SK-N-SH (cell line): ENCODE results near the gene DEAF1. TPM values are rescaled to one million over a fixed set of nuclear protein-coding genes. Genes with fewer than 3 reads are reported as not detected.

Source experiments
- CTCF ChIA-PET: fragments of 300-600, 350-600 bp; formaldehyde crosslinking; extraction: SDS; loops from one replicate; lab custom pipeline; 2021; lab: Yijun Ruan, JAX
- POLR2A ChIA-PET: fragments of 350-600 bp; sonication (Branson Sonifier 250); formaldehyde crosslinking; extraction: SDS; loops from one replicate; lab custom pipeline; 2020; ENCODE audit warnings: antibody characterized with exemption, inconsistent platforms; lab: Yijun Ruan, JAX
- DNase-seq: peaks from one replicate; pipeline ENCODE4 v3.0.0; 2012
- H2AFZ ChIP-seq: fragments of 200-600 bp; sonication (generic); 2 replicates; pipeline ENCODE4 v1.8.1; 2016; ENCODE audit warnings: antibody characterized with exemption, mild to moderate bottlenecking, low read depth
- H3F3A ChIP-seq: fragments of 200-600 bp; sonication (generic); replicated peaks from 2 replicates; pipeline ENCODE3; 2016; ENCODE audit warnings: antibody characterized with exemption, mild to moderate bottlenecking; ENCODE audit not compliant: insufficient read depth
- H3K27ac ChIP-seq, 2 experiments: fragments of 200-500 bp in 1 of 2; fragments of 200-600 bp in 1 of 2; sonication (Bioruptor generic) in 1 of 2; sonication (generic), shearing (Covaris generic) in 1 of 2; 2 replicates each; pipeline versions ENCODE4 v1.5.1 to v1.6.1; 2014 to 2016; ENCODE audit warnings: low read depth in 2 of 2, inconsistent platforms in 1 of 2, low read length in 1 of 2, mild to moderate bottlenecking in 1 of 2, mixed read lengths in 1 of 2
- H3K27me3 ChIP-seq: fragments of 200-600 bp; sonication (generic), shearing (Covaris generic); 2 replicates; pipeline ENCODE4 v1.6.1; 2016; ENCODE audit warnings: mixed run types; ENCODE audit not compliant: insufficient read depth
- H3K36me3 ChIP-seq, 2 experiments: fragments of 200-500 bp in 1 of 2; fragments of 200-600 bp in 1 of 2; sonication (Bioruptor generic) in 1 of 2; sonication (generic) in 1 of 2; replicated peaks in 1 of 2; 2 replicates each; pipeline versions ENCODE3 to v1.5.1; 2014 to 2016; ENCODE audit warnings: low read length in 1 of 2, mild to moderate bottlenecking in 1 of 2; ENCODE audit not compliant: insufficient read depth in 2 of 2, control insufficient read depth in 1 of 2
- H3K4me1 ChIP-seq, 2 experiments: fragments of 200-500 bp in 1 of 2; fragments of 200-600 bp in 1 of 2; sonication (Bioruptor generic) in 1 of 2; sonication (generic), shearing (Covaris generic) in 1 of 2; 2 replicates each; pipeline versions ENCODE4 v1.5.1 to v1.6.1; 2014 to 2016; ENCODE audit warnings: low read depth in 1 of 2, low read length in 1 of 2, mixed run types in 1 of 2; ENCODE audit not compliant: insufficient read depth in 2 of 2, control insufficient read depth in 1 of 2
- H3K4me2 ChIP-seq: fragments of 200-600 bp; sonication (generic), shearing (Covaris generic); 2 replicates; pipeline ENCODE4 v1.6.1; 2017; ENCODE audit warnings: mixed run types
- H3K4me3 ChIP-seq, 2 experiments: fragments of 200-500 bp in 1 of 2; fragments of 200-600 bp in 1 of 2; sonication (Bioruptor generic) in 1 of 2; sonication (generic), shearing (Covaris generic) in 1 of 2; 2 replicates each; pipeline versions ENCODE4 v1.5.1 to v1.8.1; 2014 to 2016; ENCODE audit warnings: low read depth in 2 of 2, inconsistent platforms in 1 of 2, low read length in 1 of 2, mild to moderate bottlenecking in 1 of 2, mixed read lengths in 1 of 2, moderate library complexity in 1 of 2
- H3K79me2 ChIP-seq: fragments of 200-600 bp; sonication (generic); 2 replicates; pipeline ENCODE4 v1.8.1; 2017; ENCODE audit warnings: mild to moderate bottlenecking; ENCODE audit not compliant: insufficient read depth
- H3K9ac ChIP-seq: fragments of 200-600 bp; sonication (generic); 2 replicates; pipeline ENCODE4 v1.6.1; 2017; ENCODE audit warnings: mixed run types
- H3K9me2 ChIP-seq: fragments of 200-600 bp; sonication (generic); 2 replicates; pipeline ENCODE4 v1.6.1; 2017; ENCODE audit warnings: mixed run types
- H3K9me3 ChIP-seq: fragments of 200-600 bp; sonication (generic); 2 replicates; pipeline ENCODE4 v1.6.1; 2017; ENCODE audit warnings: mixed run types, mild to moderate bottlenecking, moderate library complexity
- H4K20me1 ChIP-seq: fragments of 200-600 bp; sonication (generic); 2 replicates; pipeline ENCODE4 v1.6.1; 2017; ENCODE audit warnings: mild to moderate bottlenecking, mixed run types; ENCODE audit not compliant: insufficient read depth
- CHD2 ChIP-seq: fragments of 150-350 bp; IDR thresholded peaks from 2 replicates; pipeline ENCODE4 v1.6.1; 2018; ENCODE audit warnings: low read length; ENCODE audit not compliant: partially characterized antibody
- EP300 ChIP-seq, 2 experiments: IDR thresholded peaks; 2 replicates each; pipeline versions ENCODE4 v1.4.0 to v1.6.1; 2012; ENCODE audit warnings: borderline replicate concordance in 1 of 2, low read depth in 1 of 2, low read length in 1 of 2
- EZH2phosphoT487 ChIP-seq: fragments of 200-600 bp; sonication (generic); IDR thresholded peaks from 2 replicates; pipeline ENCODE4 v1.6.1; 2017; ENCODE audit warnings: low read depth, mixed run types, mild to moderate bottlenecking, antibody characterized with exemption, moderate library complexity, borderline replicate concordance
- FOXJ3 ChIP-seq: sonication (generic); formaldehyde crosslinking; IDR thresholded peaks from 2 replicates; pipeline ENCODE4 v1.5.1; 2020; ENCODE audit warnings: mild to moderate bottlenecking, missing genetic modification reagents
- FOXM1 ChIP-seq: IDR thresholded peaks from 2 replicates; pipeline ENCODE4 v1.4.0; 2012; ENCODE audit warnings: low read depth, mild to moderate bottlenecking
- GABPA ChIP-seq: IDR thresholded peaks from 2 replicates; pipeline ENCODE4 v1.4.0; 2012; ENCODE audit warnings: low read depth, mild to moderate bottlenecking
- GATA2 ChIP-seq: sonication (generic); formaldehyde crosslinking; IDR thresholded peaks from 2 replicates; pipeline ENCODE4 v1.5.0; 2020; ENCODE audit warnings: mild to moderate bottlenecking, missing genetic modification reagents
- JUND ChIP-seq: IDR thresholded peaks from 2 replicates; pipeline ENCODE4 v1.4.0; 2012
- NFIC ChIP-seq: IDR thresholded peaks from 2 replicates; pipeline ENCODE4 v1.4.0; 2012; ENCODE audit warnings: borderline replicate concordance
- NRF1 ChIP-seq: IDR thresholded peaks from 2 replicates; pipeline ENCODE4 v1.6.1; 2012; ENCODE audit warnings: low read depth, mild to moderate bottlenecking, low read length
- RAD21 ChIP-seq: IDR thresholded peaks from 2 replicates; pipeline ENCODE4 v1.6.1; 2012; ENCODE audit warnings: mild to moderate bottlenecking, low read length
- RCOR1 ChIP-seq: fragments of 150-350 bp; IDR thresholded peaks from 2 replicates; pipeline ENCODE4 v1.6.1; 2017; ENCODE audit warnings: antibody characterized with exemption, low read length
- RFX5 ChIP-seq: IDR thresholded peaks from 2 replicates; pipeline ENCODE4 v1.6.1; 2012; ENCODE audit warnings: mild to moderate bottlenecking, improper control_type of control experiment, low read length
- RXRA ChIP-seq: IDR thresholded peaks from 2 replicates; pipeline ENCODE4 v1.4.0; 2012; ENCODE audit warnings: low read depth, mild to moderate bottlenecking, borderline replicate concordance
- SIN3A ChIP-seq: IDR thresholded peaks from 2 replicates; pipeline ENCODE4 v1.6.1; 2012; ENCODE audit warnings: low read depth, mild to moderate bottlenecking, low read length, moderate library complexity, borderline replicate concordance
- TAF1 ChIP-seq: IDR thresholded peaks from 2 replicates; pipeline ENCODE4 v1.6.1; 2012; ENCODE audit warnings: low read depth, mild to moderate bottlenecking, low read length, moderate library complexity, borderline replicate concordance
- YY1 ChIP-seq: IDR thresholded peaks from 2 replicates; pipeline ENCODE4 v1.4.0; 2012; ENCODE audit warnings: low read depth, mild to moderate bottlenecking
- WGBS: methylation state at CpG from one replicate; pipeline ENCODE4 v1.1.6; 2017; ENCODE audit warnings: low lambda C conversion rate; 5-methylcytosine and 5-hydroxymethylcytosine counted together
- polyA plus RNA-seq, 3 experiments: library from polyadenylated mRNA; depleted of rRNA; stranded (reverse); fragments of >200 nt; gene quantifications; 2 replicates each; pipeline ENCODE4 v1.2.3, GENCODE V29; 2012
- TF ChIP-seq, protein P1 (sequence below): IDR thresholded peaks from 2 replicates; pipeline ENCODE4 v1.6.1; 2012; ENCODE audit warnings: mild to moderate bottlenecking, low read depth, low read length, moderate library complexity
- TF ChIP-seq, protein P2 (sequence below): fragments of 200-600 bp; sonication (generic); IDR thresholded peaks from 2 replicates; pipeline ENCODE4 v1.6.1; 2017; ENCODE audit warnings: antibody characterized with exemption, mild to moderate bottlenecking, moderate library complexity
- TF ChIP-seq, protein P3 (sequence below): IDR thresholded peaks from 2 replicates; pipeline ENCODE4 v1.4.0; 2012; ENCODE audit warnings: low read depth, borderline replicate concordance
- TF ChIP-seq, protein P4 (sequence below): fragments of 150-350 bp; IDR thresholded peaks from 2 replicates; pipeline ENCODE4 v1.6.1; 2016; ENCODE audit warnings: mild to moderate bottlenecking, low read depth, low read length
- TF ChIP-seq, protein P5 (sequence below): IDR thresholded peaks from 2 replicates; pipeline ENCODE4 v1.4.0; 2012; ENCODE audit warnings: low read depth, borderline replicate concordance

The DEAF1 gene
- polyA plus RNA-seq, 1 of the 3 experiments (the other 2 are of a cell fraction): 40.6 TPM

DNA sequence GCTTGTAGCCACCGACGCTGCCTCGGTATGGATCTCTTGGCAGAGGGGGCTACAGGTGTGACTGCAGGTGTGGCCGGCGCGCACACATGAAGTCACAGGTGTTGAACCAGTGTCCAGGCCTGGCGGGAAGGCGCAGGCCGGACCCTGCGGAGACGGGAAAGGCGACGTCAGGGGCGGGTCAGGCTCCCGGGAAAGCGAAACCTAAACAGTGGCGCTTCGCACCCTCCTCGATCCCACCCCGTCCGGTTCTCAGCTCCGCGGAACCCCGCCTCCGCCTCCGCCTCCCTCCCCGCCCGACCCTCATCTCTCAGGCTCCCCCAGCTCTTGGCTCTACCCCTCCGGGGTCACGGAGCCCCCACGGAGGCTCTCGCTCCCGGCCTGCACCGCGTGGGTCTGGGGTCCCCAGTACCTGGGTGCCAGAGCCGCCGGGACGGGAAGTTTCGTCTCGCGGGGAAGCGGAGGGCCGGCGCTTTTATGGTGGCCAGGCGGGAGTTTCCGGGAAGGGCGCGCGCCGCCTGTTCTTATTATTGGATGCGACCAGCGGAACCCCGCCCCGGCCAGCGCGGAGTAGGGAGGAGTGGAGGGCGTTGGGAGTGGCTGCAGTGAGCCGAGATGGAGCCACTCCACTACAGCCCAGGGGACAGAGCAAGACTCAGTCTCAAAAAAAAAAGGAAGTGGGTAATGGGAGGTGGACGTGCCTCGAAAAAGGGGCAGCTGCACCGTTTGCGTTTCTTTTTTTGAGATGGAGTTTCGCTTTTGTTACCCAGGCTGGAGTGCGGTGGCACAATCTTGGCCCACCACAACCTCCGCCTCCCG, 79.3 kb downstream of the DEAF1 start, which contains the start of gene IRF7:
Gene IRF7 (minus strand): TSS at position 447 of the 816 bp plus-strand sequence. CDS start 586 bp downstream, outside the sequence.
- CTCF ChIA-PET: interaction anchor here (0.6 kb wide), 1 partner anchor 20 kb away, joined by 3 read pairs; no protein-coding TSS in a partner anchor
- TF ChIP-seq GATA2 (CRISPR knock-in tag): no peak
- TF ChIP-seq, protein P1, sequence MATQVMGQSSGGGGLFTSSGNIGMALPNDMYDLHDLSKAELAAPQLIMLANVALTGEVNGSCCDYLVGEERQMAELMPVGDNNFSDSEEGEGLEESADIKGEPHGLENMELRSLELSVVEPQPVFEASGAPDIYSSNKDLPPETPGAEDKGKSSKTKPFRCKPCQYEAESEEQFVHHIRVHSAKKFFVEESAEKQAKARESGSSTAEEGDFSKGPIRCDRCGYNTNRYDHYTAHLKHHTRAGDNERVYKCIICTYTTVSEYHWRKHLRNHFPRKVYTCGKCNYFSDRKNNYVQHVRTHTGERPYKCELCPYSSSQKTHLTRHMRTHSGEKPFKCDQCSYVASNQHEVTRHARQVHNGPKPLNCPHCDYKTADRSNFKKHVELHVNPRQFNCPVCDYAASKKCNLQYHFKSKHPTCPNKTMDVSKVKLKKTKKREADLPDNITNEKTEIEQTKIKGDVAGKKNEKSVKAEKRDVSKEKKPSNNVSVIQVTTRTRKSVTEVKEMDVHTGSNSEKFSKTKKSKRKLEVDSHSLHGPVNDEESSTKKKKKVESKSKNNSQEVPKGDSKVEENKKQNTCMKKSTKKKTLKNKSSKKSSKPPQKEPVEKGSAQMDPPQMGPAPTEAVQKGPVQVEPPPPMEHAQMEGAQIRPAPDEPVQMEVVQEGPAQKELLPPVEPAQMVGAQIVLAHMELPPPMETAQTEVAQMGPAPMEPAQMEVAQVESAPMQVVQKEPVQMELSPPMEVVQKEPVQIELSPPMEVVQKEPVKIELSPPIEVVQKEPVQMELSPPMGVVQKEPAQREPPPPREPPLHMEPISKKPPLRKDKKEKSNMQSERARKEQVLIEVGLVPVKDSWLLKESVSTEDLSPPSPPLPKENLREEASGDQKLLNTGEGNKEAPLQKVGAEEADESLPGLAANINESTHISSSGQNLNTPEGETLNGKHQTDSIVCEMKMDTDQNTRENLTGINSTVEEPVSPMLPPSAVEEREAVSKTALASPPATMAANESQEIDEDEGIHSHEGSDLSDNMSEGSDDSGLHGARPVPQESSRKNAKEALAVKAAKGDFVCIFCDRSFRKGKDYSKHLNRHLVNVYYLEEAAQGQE: no peak
- no peak for TF ChIP-seq JUND
- TF ChIP-seq, protein P2, sequence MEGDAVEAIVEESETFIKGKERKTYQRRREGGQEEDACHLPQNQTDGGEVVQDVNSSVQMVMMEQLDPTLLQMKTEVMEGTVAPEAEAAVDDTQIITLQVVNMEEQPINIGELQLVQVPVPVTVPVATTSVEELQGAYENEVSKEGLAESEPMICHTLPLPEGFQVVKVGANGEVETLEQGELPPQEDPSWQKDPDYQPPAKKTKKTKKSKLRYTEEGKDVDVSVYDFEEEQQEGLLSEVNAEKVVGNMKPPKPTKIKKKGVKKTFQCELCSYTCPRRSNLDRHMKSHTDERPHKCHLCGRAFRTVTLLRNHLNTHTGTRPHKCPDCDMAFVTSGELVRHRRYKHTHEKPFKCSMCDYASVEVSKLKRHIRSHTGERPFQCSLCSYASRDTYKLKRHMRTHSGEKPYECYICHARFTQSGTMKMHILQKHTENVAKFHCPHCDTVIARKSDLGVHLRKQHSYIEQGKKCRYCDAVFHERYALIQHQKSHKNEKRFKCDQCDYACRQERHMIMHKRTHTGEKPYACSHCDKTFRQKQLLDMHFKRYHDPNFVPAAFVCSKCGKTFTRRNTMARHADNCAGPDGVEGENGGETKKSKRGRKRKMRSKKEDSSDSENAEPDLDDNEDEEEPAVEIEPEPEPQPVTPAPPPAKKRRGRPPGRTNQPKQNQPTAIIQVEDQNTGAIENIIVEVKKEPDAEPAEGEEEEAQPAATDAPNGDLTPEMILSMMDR: no peak
- no peak for TF ChIP-seq SIN3A
- TF ChIP-seq CHD2: peak; percentile 52
- TF ChIP-seq FOXM1: no peak
- TF ChIP-seq EP300 (IDR thresholded peaks at IDR 0.05; ENCODE audit: borderline replicate concordance in 1 of 2, low read depth in 1 of 2, low read length in 1 of 2): no peak
- no peak for TF ChIP-seq RFX5
- peak; percentile 80 for TF ChIP-seq GABPA
- TF ChIP-seq RAD21: no peak
- no peak for TF ChIP-seq EZH2phosphoT487
- no peak for TF ChIP-seq RXRA
- TF ChIP-seq YY1: peak; percentile 65
- no peak for TF ChIP-seq NFIC
- TF ChIP-seq, protein P3, sequence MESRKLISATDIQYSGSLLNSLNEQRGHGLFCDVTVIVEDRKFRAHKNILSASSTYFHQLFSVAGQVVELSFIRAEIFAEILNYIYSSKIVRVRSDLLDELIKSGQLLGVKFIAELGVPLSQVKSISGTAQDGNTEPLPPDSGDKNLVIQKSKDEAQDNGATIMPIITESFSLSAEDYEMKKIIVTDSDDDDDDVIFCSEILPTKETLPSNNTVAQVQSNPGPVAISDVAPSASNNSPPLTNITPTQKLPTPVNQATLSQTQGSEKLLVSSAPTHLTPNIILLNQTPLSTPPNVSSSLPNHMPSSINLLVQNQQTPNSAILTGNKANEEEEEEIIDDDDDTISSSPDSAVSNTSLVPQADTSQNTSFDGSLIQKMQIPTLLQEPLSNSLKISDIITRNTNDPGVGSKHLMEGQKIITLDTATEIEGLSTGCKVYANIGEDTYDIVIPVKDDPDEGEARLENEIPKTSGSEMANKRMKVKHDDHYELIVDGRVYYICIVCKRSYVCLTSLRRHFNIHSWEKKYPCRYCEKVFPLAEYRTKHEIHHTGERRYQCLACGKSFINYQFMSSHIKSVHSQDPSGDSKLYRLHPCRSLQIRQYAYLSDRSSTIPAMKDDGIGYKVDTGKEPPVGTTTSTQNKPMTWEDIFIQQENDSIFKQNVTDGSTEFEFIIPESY: no peak
- TF ChIP-seq NRF1: no peak
- TF ChIP-seq, protein P4, sequence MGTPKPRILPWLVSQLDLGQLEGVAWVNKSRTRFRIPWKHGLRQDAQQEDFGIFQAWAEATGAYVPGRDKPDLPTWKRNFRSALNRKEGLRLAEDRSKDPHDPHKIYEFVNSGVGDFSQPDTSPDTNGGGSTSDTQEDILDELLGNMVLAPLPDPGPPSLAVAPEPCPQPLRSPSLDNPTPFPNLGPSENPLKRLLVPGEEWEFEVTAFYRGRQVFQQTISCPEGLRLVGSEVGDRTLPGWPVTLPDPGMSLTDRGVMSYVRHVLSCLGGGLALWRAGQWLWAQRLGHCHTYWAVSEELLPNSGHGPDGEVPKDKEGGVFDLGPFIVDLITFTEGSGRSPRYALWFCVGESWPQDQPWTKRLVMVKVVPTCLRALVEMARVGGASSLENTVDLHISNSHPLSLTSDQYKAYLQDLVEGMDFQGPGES: no peak
- 0 out of 2 replicates have a peak, but pooled peaks have one; percentile 12 for TF ChIP-seq RCOR1
- TF ChIP-seq TAF1: peak; percentile 51; the same call in 1 of the 2 replicates
- no peak for TF ChIP-seq FOXJ3 (CRISPR knock-in tag)
- TF ChIP-seq, protein P5, sequence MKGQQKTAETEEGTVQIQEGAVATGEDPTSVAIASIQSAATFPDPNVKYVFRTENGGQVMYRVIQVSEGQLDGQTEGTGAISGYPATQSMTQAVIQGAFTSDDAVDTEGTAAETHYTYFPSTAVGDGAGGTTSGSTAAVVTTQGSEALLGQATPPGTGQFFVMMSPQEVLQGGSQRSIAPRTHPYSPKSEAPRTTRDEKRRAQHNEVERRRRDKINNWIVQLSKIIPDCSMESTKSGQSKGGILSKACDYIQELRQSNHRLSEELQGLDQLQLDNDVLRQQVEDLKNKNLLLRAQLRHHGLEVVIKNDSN: no peak

More for the DNA sequence above, 79.3 kb downstream of the DEAF1 start, which contains the start of gene IRF7:
- H2AFZ ChIP-seq: peak within 1 kb of the TSS; percentile 73
- H3K9me3 ChIP-seq: no peaks in the 10 kb centered on the region
- H3K27me3 ChIP-seq: no peaks in the 10 kb centered on the region
- peaks cover 0 to 14% of the 10 kb centered on the region in 2 experiments; a peak in 1 of 4 replicates for H3K4me1 ChIP-seq
- H3K79me2 ChIP-seq: peaks cover 8% of the 10 kb centered on the region; the same call in 1 of the 2 replicates
- peaks cover 31% of the 10 kb centered on the region for H4K20me1 ChIP-seq
- peak within 1 kb of the TSS; percentile 96 for H3K4me2 ChIP-seq
- peak within 1 kb of the TSS; percentile 56 to 77 for H3K4me3 ChIP-seq
- peaks cover 4% of the 10 kb centered on the region for H3F3A ChIP-seq
- no peaks in the 10 kb centered on the region for H3K9me2 ChIP-seq
- H3K27ac ChIP-seq: peak within 1 kb of the TSS; percentile 76 to 84
- POLR2A ChIA-PET: interaction anchor here (0.7 kb wide), 1 partner anchor 9 kb away, joined by 3 read pairs; no protein-coding TSS in a partner anchor
- 9% methylated on average over 49 of the region's 66 CpGs for WGBS
- peak; percentile 96 for DNase-seq
- peaks cover 12 to 30% of the 10 kb centered on the region in 2 experiments for H3K36me3 ChIP-seq
- peak within 1 kb of the TSS; percentile 77 for H3K9ac ChIP-seq
